A549 (cell line): Measurements from ENCODE around the gene RTEL1. TPM values are rescaled to one million over a fixed set of nuclear protein-coding genes. Genes with fewer than 3 reads are reported as not detected.

Experiments
- BHLHE40 ChIP-seq: IDR thresholded peaks from 2 replicates; pipeline ENCODE4 v1.6.1; 2012; ENCODE audit warnings: low read depth, low read length, inconsistent platforms
- CBX2 ChIP-seq: fragments of 200-600 bp; sonication (generic); IDR thresholded peaks from 2 replicates; pipeline ENCODE4 v1.6.1; 2016; ENCODE audit warnings: low read depth, mild to moderate bottlenecking, borderline replicate concordance
- CHD2 ChIP-seq: fragments of 150-350 bp; IDR thresholded peaks from 2 replicates; pipeline ENCODE4 v1.6.1; 2014; ENCODE audit warnings: low read length; ENCODE audit not compliant: partially characterized antibody
- EHF ChIP-seq: fragments of 250-450 bp; sonication (Bioruptor Pico); IDR thresholded peaks from 2 replicates; pipeline ENCODE4 v1.5.0; 2020; ENCODE audit warnings: mild to moderate bottlenecking
- ESRRA ChIP-seq: fragments of 150-350 bp; IDR thresholded peaks from 2 replicates; pipeline ENCODE4 v1.6.1; 2014; ENCODE audit warnings: mild to moderate bottlenecking, low read length, borderline replicate concordance
- FOSB ChIP-seq: fragments of 250-450 bp; sonication (Bioruptor Pico); IDR thresholded peaks from 2 replicates; pipeline ENCODE4 v1.5.0; 2020; ENCODE audit warnings: mild to moderate bottlenecking, moderate library complexity
- FOSL2 ChIP-seq, 2 experiments: fragments of 450-650 bp in 1 of 2; fragments of >200 bp in 1 of 2; sonication (Bioruptor Twin) in 1 of 2; formaldehyde crosslinking; IDR thresholded peaks; 2 replicates each; pipeline versions ENCODE4 v1.5.0 to v1.6.1; 2016 to 2020; ENCODE audit warnings: mild to moderate bottlenecking in 1 of 2, moderate library complexity in 1 of 2
- FOXS1 ChIP-seq: fragments of 250-450 bp; sonication (Bioruptor Pico); IDR thresholded peaks from 2 replicates; pipeline ENCODE4 v1.5.0; 2020; ENCODE audit warnings: mild to moderate bottlenecking, moderate library complexity
- GATA3 ChIP-seq: IDR thresholded peaks from 2 replicates; pipeline ENCODE4 v1.6.1; 2012; ENCODE audit warnings: borderline replicate concordance
- HDAC2 ChIP-seq: fragments of 200-600 bp; sonication (generic); IDR thresholded peaks from 2 replicates; pipeline ENCODE4 v1.6.1; 2016
- HEYL ChIP-seq: fragments of 250-450 bp; sonication (Bioruptor Pico); IDR thresholded peaks from 2 replicates; pipeline ENCODE4 v1.8.0; 2021; ENCODE audit warnings: mild to moderate bottlenecking, moderate library complexity
- HOXA7 ChIP-seq: fragments of 250-450 bp; sonication (Bioruptor Pico); IDR thresholded peaks from 2 replicates; pipeline ENCODE4 v1.5.0; 2020; ENCODE audit warnings: mild to moderate bottlenecking, moderate library complexity
- HOXB5 ChIP-seq: fragments of 250-450 bp; sonication (Bioruptor Pico); IDR thresholded peaks from 2 replicates; pipeline ENCODE4 v1.5.0; 2020; ENCODE audit warnings: mild to moderate bottlenecking, moderate library complexity
- JUN ChIP-seq, 2 experiments: fragments of >200 bp; sonication (Bioruptor Twin); formaldehyde crosslinking; IDR thresholded peaks; 2 replicates in 1 of 2; 3 replicates in 1 of 2; pipeline ENCODE4 v1.6.1; 2016 to 2017
- JUNB ChIP-seq: fragments of >200 bp; sonication (Bioruptor Twin); formaldehyde crosslinking; IDR thresholded peaks from 2 replicates; pipeline ENCODE4 v1.6.1; 2016
- KDM1A ChIP-seq: fragments of 200-600 bp; sonication (generic); IDR thresholded peaks from 2 replicates; pipeline ENCODE4 v1.6.1; 2016; ENCODE audit warnings: low read depth, mild to moderate bottlenecking
- KDM5A ChIP-seq: fragments of 200-600 bp; sonication (generic); IDR thresholded peaks from 2 replicates; pipeline ENCODE4 v1.6.1; 2016; ENCODE audit warnings: antibody characterized with exemption, mild to moderate bottlenecking
- MAX ChIP-seq: IDR thresholded peaks from 2 replicates; pipeline ENCODE4 v1.6.1; 2012
- MAZ ChIP-seq: fragments of 150-350 bp; IDR thresholded peaks from 2 replicates; pipeline ENCODE4 v1.6.1; 2014; ENCODE audit warnings: antibody characterized with exemption, low read depth, low read length, borderline replicate concordance
- NFE2L2 ChIP-seq: fragments of 150-350 bp; conservative IDR thresholded peaks from 2 replicates; pipeline ENCODE4 v1.6.1; 2014; ENCODE audit warnings: low read length
- NR3C1 ChIP-seq: fragments of >200 bp; sonication (Bioruptor Twin); formaldehyde crosslinking; IDR thresholded peaks from 3 replicates; pipeline ENCODE4 v1.6.1; 2017
- PHF8 ChIP-seq: fragments of 200-600 bp; sonication (generic); IDR thresholded peaks from 2 replicates; pipeline ENCODE4 v1.6.1; 2016; ENCODE audit warnings: low read depth, mild to moderate bottlenecking, antibody characterized with exemption, moderate library complexity, borderline replicate concordance
- POLR2A ChIP-seq: IDR thresholded peaks from 2 replicates; pipeline ENCODE4 v1.6.1; 2012; ENCODE audit warnings: mild to moderate bottlenecking, low read length
- POLR2AphosphoS2 ChIP-seq: conservative IDR thresholded peaks from 2 replicates; pipeline ENCODE4 v1.6.1; 2012; ENCODE audit warnings: low read length, improper control_type of control experiment, inconsistent platforms
- RAD21 ChIP-seq, 2 experiments: fragments of >200 bp in 1 of 2; sonication (Bioruptor Twin) in 1 of 2; formaldehyde crosslinking in 1 of 2; IDR thresholded peaks in 1 of 2; conservative IDR thresholded peaks in 1 of 2; 2 replicates in 1 of 2; 3 replicates in 1 of 2; pipeline ENCODE4 v1.6.1; 2012 to 2018; ENCODE audit warnings: inconsistent platforms in 1 of 2
- RARB ChIP-seq: fragments of 250-450 bp; sonication (Bioruptor Pico); IDR thresholded peaks from 2 replicates; pipeline ENCODE4 v1.8.0; 2021; ENCODE audit warnings: mild to moderate bottlenecking, moderate library complexity
- RCOR1 ChIP-seq: fragments of 150-350 bp; IDR thresholded peaks from 2 replicates; pipeline ENCODE4 v1.6.1; 2014; ENCODE audit warnings: antibody characterized with exemption, low read length, low read depth
- SMC3 ChIP-seq: fragments of >200 bp; sonication (Bioruptor Twin); formaldehyde crosslinking; IDR thresholded peaks from 3 replicates; pipeline ENCODE4 v1.6.1; 2018; ENCODE audit warnings: inconsistent platforms
- SREBF2 ChIP-seq: fragments of 450-650 bp; IDR thresholded peaks from 2 replicates; pipeline ENCODE4 v1.6.1; 2014; ENCODE audit warnings: mild to moderate bottlenecking, moderate library complexity
- TFCP2L1 ChIP-seq: fragments of 250-450 bp; sonication (Bioruptor Pico); IDR thresholded peaks from 2 replicates; pipeline ENCODE4 v1.5.0; 2021; ENCODE audit warnings: mild to moderate bottlenecking
- TP53 ChIP-seq: fragments of 250-450 bp; sonication (Bioruptor Pico); IDR thresholded peaks from 2 replicates; pipeline ENCODE4 v1.5.0; 2021; ENCODE audit warnings: mild to moderate bottlenecking, moderate library complexity
- ZNF302 ChIP-seq: fragments of 250-450 bp; sonication (Bioruptor Pico); IDR thresholded peaks from 2 replicates; pipeline ENCODE4 v1.9.0; 2021; ENCODE audit warnings: inconsistent platforms, mild to moderate bottlenecking, moderate library complexity
- polyA plus RNA-seq, 4 experiments: library from polyadenylated mRNA; depleted of rRNA in 3 of 4; stranded (reverse); fragments of >200 nt; fragmentation: RNase III in 1 of 4; extraction: RNeasy Plus Mini Kit Qiagen cat#74134 plus additional on column Dnase treatment in 1 of 4; gene quantifications; 2 replicates in 3 of 4; 3 replicates in 1 of 4; pipeline ENCODE4 v1.2.3, GENCODE V29; 2011 to 2017
- TF ChIP-seq, protein P1 (sequence below): fragments of 450-650 bp; IDR thresholded peaks from 2 replicates; pipeline ENCODE4 v1.6.1; 2014; ENCODE audit warnings: antibody characterized with exemption
- TF ChIP-seq, protein P2 (sequence below): fragments of 250-450 bp; sonication (Bioruptor Pico); IDR thresholded peaks from 2 replicates; pipeline ENCODE4 v1.5.0; 2021; ENCODE audit warnings: mild to moderate bottlenecking, moderate library complexity, borderline replicate concordance
- TF ChIP-seq, protein P3 (sequence below): IDR thresholded peaks from 2 replicates; pipeline ENCODE4 v1.6.1; 2012
- TF ChIP-seq, protein P4 (sequence below): fragments of 250-450 bp; sonication (Bioruptor Pico); IDR thresholded peaks from 2 replicates; pipeline ENCODE4 v1.5.0; 2020; ENCODE audit warnings: low read depth, mild to moderate bottlenecking, moderate library complexity

RTEL1 gene
- polyA plus RNA-seq, 2 of the 4 experiments (the other 2 are of a cell fraction): 11.3 to 12.6 TPM

GRCh38 chr20:63707558-63708300 is 49.6 kb downstream of the RTEL1 start, which contains the start of the genes ARFRP1 and ZGPAT (continued):
- TF ChIP-seq BHLHE40: no peak
- TF ChIP-seq KDM5A: 0 out of 2 replicates have a peak, but pooled peaks have one; percentile 25
- no peak for TF ChIP-seq CBX2
- peak; percentile 69 for TF ChIP-seq MAX
- TF ChIP-seq EHF (CRISPR knock-in tag): no peak
- TF ChIP-seq RCOR1: no peak
- no peak for TF ChIP-seq SMC3
- TF ChIP-seq, protein P1, sequence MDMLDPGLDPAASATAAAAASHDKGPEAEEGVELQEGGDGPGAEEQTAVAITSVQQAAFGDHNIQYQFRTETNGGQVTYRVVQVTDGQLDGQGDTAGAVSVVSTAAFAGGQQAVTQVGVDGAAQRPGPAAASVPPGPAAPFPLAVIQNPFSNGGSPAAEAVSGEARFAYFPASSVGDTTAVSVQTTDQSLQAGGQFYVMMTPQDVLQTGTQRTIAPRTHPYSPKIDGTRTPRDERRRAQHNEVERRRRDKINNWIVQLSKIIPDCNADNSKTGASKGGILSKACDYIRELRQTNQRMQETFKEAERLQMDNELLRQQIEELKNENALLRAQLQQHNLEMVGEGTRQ: no peak
- TF ChIP-seq SREBF2: no peak
- no peak for TF ChIP-seq NFE2L2
- TF ChIP-seq, protein P2, sequence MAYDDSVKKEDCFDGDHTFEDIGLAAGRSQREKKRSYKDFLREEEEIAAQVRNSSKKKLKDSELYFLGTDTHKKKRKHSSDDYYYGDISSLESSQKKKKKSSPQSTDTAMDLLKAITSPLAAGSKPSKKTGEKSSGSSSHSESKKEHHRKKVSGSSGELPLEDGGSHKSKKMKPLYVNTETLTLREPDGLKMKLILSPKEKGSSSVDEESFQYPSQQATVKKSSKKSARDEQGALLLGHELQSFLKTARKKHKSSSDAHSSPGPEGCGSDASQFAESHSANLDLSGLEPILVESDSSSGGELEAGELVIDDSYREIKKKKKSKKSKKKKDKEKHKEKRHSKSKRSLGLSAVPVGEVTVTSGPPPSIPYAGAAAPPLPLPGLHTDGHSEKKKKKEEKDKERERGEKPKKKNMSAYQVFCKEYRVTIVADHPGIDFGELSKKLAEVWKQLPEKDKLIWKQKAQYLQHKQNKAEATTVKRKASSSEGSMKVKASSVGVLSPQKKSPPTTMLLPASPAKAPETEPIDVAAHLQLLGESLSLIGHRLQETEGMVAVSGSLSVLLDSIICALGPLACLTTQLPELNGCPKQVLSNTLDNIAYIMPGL (CRISPR knock-in tag): no peak
- no peak for TF ChIP-seq KDM1A
- TF ChIP-seq PHF8: peak; percentile 83
- no peak for TF ChIP-seq ZNF302
- peak; percentile 72; the same call in 1 of the 2 replicates for TF ChIP-seq ESRRA
- no peak for TF ChIP-seq FOSL2 (IDR thresholded peaks at IDR 0.05)
- TF ChIP-seq FOSL2 (CRISPR knock-in tag; IDR thresholded peaks at IDR 0.05): no peak
- TF ChIP-seq RAD21 (conservative IDR thresholded peaks at IDR 0.05 in 1 of 2, IDR thresholded peaks at IDR 0.05 in 1 of 2): no peak
- TF ChIP-seq HOXB5 (CRISPR knock-in tag): no peak
- no peak for TF ChIP-seq HOXA7 (CRISPR knock-in tag)
- TF ChIP-seq CHD2: no peak
- no peak for TF ChIP-seq FOSB (CRISPR knock-in tag)
- TF ChIP-seq, protein P3, sequence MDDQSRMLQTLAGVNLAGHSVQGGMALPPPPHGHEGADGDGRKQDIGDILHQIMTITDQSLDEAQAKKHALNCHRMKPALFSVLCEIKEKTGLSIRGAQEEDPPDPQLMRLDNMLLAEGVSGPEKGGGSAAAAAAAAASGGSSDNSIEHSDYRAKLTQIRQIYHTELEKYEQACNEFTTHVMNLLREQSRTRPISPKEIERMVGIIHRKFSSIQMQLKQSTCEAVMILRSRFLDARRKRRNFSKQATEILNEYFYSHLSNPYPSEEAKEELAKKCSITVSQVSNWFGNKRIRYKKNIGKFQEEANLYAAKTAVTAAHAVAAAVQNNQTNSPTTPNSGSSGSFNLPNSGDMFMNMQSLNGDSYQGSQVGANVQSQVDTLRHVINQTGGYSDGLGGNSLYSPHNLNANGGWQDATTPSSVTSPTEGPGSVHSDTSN: no peak
- peak; percentile 40 for TF ChIP-seq POLR2A
- no peak for TF ChIP-seq HEYL
- TF ChIP-seq JUNB: no peak
- TF ChIP-seq NR3C1: no peak
- TF ChIP-seq TP53 (CRISPR knock-in tag): no peak
- TF ChIP-seq FOXS1 (CRISPR knock-in tag): no peak
- no peak for TF ChIP-seq TFCP2L1 (CRISPR knock-in tag)
- TF ChIP-seq HDAC2: no peak
- no peak for TF ChIP-seq POLR2AphosphoS2
- TF ChIP-seq JUN (IDR thresholded peaks at IDR 0.05): peak; percentile 71 to 91; a peak in 3 of 5 replicates
- TF ChIP-seq RARB (CRISPR knock-in tag): peak; percentile 80; the same call in 1 of the 2 replicates
- TF ChIP-seq MAZ: no peak
- TF ChIP-seq GATA3: no peak
- TF ChIP-seq, protein P4, sequence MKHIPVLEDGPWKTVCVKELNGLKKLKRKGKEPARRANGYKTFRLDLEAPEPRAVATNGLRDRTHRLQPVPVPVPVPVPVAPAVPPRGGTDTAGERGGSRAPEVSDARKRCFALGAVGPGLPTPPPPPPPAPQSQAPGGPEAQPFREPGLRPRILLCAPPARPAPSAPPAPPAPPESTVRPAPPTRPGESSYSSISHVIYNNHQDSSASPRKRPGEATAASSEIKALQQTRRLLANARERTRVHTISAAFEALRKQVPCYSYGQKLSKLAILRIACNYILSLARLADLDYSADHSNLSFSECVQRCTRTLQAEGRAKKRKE (CRISPR knock-in tag): no peak
- TF ChIP-seq, all 56 proteins: peak for 9
